GM23338 (cell line): ENCODE results near the gene CABLES1.

Experiments used
- CREB1 ChIP-seq: fragments of 250-450 bp; sonication (Bioruptor Pico); IDR thresholded peaks from 2 replicates; pipeline ENCODE4 v1.5.0; 2020; ENCODE audit warnings: low read depth, mild to moderate bottlenecking, moderate library complexity
- EZH2 ChIP-seq: fragments of 200-600 bp; sonication (generic); IDR thresholded peaks from one replicate; pipeline ENCODE4 v1.8.0; 2017; ENCODE audit warnings: antibody characterized with exemption, mild to moderate bottlenecking, low read depth; ENCODE audit not compliant: unreplicated experiment
- EZH2phosphoT487 ChIP-seq: fragments of 200-600 bp; sonication (generic); IDR thresholded peaks from one replicate; pipeline ENCODE4 v1.8.1; 2018; ENCODE audit warnings: antibody characterized with exemption; ENCODE audit not compliant: unreplicated experiment
- JUNB ChIP-seq: IDR thresholded peaks from one replicate; pipeline ENCODE4 v1.6.1; 2016; ENCODE audit warnings: antibody characterized with exemption; ENCODE audit not compliant: unreplicated experiment
- POLR2AphosphoS5 ChIP-seq: IDR thresholded peaks from 2 replicates; pipeline ENCODE4 v1.6.1; 2016; ENCODE audit warnings: antibody characterized with exemption, low read depth
- STAT1 ChIP-seq: IDR thresholded peaks from one replicate; pipeline ENCODE4 v1.6.1; 2016; ENCODE audit warnings: antibody characterized with exemption; ENCODE audit not compliant: unreplicated experiment
- ZNF114 ChIP-seq: fragments of 250-450 bp; sonication (Bioruptor Pico); IDR thresholded peaks from 2 replicates; pipeline ENCODE4 v1.5.0; 2020; ENCODE audit warnings: mild to moderate bottlenecking, moderate library complexity
- ZNF331 ChIP-seq: fragments of 250-450 bp; sonication (Bioruptor Pico); IDR thresholded peaks from 2 replicates; pipeline ENCODE4 v1.5.0; 2020; ENCODE audit warnings: low read depth, mild to moderate bottlenecking, moderate library complexity
- TF ChIP-seq, protein P1 (sequence below), 2 experiments: fragments of 200-600 bp in 1 of 2; sonication (generic) in 1 of 2; conservative IDR thresholded peaks; 2 replicates each; pipeline versions ENCODE4 v1.5.1 to v1.6.1; 2016 to 2017; ENCODE audit warnings: antibody characterized with exemption in 2 of 2, low read depth in 2 of 2, mild to moderate bottlenecking in 2 of 2, moderate library complexity in 1 of 2
- TF ChIP-seq, protein P2 (sequence below): IDR thresholded peaks from one replicate; pipeline ENCODE4 v1.6.1; 2018; ENCODE audit warnings: antibody characterized with exemption; ENCODE audit not compliant: unreplicated experiment

DNA sequence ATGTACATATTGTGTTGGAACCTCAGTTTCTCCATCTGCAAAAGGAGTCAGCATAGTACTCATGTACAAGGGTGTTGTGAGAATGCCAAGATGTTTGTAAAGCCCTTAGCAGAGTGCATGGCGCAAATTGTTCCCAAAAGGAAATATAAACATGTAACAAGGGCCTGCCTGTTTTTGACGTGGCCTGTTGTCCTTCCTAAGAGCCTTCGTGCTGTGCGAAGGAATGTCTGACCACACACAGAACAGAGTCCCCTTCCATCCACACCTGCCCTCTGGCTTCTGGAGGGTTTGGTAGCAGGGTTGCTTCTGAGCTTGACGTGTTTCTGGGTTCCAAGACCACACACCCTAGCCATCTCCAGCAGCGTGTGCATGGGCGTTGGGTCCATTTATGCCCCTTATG, 34.9 kb downstream of the CABLES1 start:
- TF ChIP-seq, protein P1, sequence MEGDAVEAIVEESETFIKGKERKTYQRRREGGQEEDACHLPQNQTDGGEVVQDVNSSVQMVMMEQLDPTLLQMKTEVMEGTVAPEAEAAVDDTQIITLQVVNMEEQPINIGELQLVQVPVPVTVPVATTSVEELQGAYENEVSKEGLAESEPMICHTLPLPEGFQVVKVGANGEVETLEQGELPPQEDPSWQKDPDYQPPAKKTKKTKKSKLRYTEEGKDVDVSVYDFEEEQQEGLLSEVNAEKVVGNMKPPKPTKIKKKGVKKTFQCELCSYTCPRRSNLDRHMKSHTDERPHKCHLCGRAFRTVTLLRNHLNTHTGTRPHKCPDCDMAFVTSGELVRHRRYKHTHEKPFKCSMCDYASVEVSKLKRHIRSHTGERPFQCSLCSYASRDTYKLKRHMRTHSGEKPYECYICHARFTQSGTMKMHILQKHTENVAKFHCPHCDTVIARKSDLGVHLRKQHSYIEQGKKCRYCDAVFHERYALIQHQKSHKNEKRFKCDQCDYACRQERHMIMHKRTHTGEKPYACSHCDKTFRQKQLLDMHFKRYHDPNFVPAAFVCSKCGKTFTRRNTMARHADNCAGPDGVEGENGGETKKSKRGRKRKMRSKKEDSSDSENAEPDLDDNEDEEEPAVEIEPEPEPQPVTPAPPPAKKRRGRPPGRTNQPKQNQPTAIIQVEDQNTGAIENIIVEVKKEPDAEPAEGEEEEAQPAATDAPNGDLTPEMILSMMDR (conservative IDR thresholded peaks at IDR 0.05; ENCODE audit: low read depth in 2 of 2): no peak
- TF ChIP-seq POLR2AphosphoS5: no peak
- no peak for TF ChIP-seq EZH2
- TF ChIP-seq ZNF114: no peak
- TF ChIP-seq, protein P2, sequence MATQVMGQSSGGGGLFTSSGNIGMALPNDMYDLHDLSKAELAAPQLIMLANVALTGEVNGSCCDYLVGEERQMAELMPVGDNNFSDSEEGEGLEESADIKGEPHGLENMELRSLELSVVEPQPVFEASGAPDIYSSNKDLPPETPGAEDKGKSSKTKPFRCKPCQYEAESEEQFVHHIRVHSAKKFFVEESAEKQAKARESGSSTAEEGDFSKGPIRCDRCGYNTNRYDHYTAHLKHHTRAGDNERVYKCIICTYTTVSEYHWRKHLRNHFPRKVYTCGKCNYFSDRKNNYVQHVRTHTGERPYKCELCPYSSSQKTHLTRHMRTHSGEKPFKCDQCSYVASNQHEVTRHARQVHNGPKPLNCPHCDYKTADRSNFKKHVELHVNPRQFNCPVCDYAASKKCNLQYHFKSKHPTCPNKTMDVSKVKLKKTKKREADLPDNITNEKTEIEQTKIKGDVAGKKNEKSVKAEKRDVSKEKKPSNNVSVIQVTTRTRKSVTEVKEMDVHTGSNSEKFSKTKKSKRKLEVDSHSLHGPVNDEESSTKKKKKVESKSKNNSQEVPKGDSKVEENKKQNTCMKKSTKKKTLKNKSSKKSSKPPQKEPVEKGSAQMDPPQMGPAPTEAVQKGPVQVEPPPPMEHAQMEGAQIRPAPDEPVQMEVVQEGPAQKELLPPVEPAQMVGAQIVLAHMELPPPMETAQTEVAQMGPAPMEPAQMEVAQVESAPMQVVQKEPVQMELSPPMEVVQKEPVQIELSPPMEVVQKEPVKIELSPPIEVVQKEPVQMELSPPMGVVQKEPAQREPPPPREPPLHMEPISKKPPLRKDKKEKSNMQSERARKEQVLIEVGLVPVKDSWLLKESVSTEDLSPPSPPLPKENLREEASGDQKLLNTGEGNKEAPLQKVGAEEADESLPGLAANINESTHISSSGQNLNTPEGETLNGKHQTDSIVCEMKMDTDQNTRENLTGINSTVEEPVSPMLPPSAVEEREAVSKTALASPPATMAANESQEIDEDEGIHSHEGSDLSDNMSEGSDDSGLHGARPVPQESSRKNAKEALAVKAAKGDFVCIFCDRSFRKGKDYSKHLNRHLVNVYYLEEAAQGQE: no peak
- TF ChIP-seq JUNB: no peak
- TF ChIP-seq EZH2phosphoT487: no peak
- TF ChIP-seq CREB1 (CRISPR knock-in tag): no peak
- TF ChIP-seq STAT1: no peak
- TF ChIP-seq ZNF331 (CRISPR knock-in tag): no peak
